ENCODE measurements around the gene RAB31.

The RAB31 gene

DNA sequence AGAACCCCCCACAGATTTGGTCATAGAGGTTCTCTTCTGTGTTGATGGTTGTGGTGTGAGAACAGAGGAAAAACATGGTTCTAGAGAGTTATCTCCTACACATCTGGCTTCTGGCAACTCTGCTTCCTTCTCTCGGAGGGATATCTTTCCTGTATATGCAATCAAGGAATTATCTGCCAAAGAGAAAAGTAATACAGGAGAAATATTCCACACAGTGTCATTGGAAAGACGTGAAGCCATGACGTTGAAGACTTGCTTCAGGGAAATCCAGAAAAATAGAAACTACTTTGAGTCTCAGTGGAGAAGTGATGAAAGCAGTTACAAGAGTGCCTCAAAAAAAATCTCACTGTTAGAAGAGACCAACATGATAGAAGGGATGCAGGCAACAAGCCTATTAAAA is 78.5 kb downstream of the RAB31 start:
- in situ Hi-C loops (cut with HindIII; ENCODE audit: low pct_unique_long_range_greater_than_20kb, low sequenced_read_pairs) = no loop called here
- no peak for DNase-seq (ENCODE audit: low read depth in 1 of 2, low spot score in 1 of 2)
- TF ChIP-seq JUND (IDR thresholded peaks at IDR 0.05; ENCODE audit: low read depth) = no peak

DNA sequence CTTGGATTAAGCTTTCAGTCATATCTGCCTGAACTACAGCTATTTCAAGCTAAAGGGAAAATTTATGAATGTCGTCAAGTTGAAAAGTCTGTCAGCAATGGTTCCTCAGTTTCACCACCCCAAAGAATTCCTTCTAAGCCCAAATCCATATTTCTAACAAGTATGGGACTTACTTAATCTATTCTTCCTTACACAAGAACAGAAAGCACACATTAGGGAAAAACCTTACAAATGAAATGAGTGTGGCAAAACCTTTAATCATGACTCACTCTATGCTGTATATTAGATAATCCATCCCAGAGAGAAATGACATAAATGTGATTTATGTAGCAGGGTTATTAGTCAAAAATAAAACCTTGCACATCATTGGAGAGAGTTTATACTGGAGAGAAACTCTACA is 78.9 kb downstream of the RAB31 start:
- no peak for TF ChIP-seq JUND (IDR thresholded peaks at IDR 0.05; ENCODE audit: low read depth)
- in situ Hi-C loops (cut with HindIII; ENCODE audit: low pct_unique_long_range_greater_than_20kb, low sequenced_read_pairs) = no loop called here
- DNase-seq (ENCODE audit: low read depth in 1 of 2, low spot score in 1 of 2) = no peak

DNA sequence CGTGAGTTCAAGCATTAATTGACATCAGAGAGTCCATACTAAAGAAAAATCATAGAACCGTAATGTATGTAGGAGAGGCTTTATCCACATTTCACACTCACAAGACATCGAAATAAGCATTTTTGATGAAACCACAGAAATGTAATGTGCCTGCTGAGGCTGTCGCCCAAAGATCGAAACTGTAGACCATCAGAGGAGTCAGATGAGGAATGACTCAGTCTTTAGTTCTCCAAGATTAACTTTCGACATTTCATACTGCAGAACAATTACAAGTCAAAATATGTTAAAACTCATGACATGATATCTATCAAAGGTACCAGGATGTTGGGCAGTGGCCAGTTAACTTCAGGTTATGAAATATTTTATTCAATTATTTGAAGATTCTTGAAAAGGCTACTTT is 79.6 kb downstream of the RAB31 start:
- no peak for TF ChIP-seq JUND (IDR thresholded peaks at IDR 0.05; ENCODE audit: low read depth)
- DNase-seq (ENCODE audit: low read depth in 1 of 2, low spot score in 1 of 2) = no peak
- in situ Hi-C loops (cut with HindIII; ENCODE audit: low pct_unique_long_range_greater_than_20kb, low sequenced_read_pairs) = no loop called here

DNA sequence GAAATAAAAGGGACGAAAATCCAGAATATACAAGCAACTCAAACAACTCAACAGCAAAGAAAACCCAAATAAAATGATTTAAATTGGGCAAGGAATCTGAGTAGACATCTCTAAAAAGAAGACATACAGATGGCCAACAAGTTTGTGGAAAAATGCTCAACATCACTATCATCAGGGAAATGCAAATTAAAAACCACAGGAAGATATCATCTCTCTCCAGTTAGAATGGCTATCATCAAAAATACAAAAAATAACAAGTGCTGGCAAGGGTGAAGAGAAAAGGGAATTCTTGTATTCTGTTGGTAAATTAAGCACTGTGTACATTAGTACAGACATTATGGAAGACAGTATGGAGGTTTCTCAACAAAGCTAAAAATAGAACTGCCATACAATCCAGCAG is 80.0 kb downstream of the RAB31 start:
- DNase-seq (ENCODE audit: low read depth in 1 of 2, low spot score in 1 of 2) = no peak
- in situ Hi-C loops (cut with HindIII; ENCODE audit: low pct_unique_long_range_greater_than_20kb, low sequenced_read_pairs) = no loop called here
- no peak for TF ChIP-seq JUND (IDR thresholded peaks at IDR 0.05; ENCODE audit: low read depth)

DNA sequence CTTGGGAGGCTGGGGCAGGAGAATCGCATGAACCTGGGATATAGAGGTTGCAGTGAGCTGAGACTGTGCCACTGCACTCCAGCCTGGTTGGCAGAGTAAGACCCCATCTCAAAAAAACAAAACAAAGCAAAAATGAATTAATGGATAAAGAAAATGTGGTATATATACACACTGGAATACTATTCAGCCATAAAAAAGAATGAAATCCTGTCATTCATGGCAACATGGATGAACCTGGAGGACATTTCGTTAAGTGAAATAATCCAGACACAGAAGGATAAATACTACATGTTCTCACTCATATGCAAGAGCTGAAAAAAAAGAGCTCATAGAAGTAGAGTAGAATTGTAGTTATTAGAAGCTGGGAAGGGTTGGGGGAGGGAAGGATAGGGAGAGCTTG is 80.8 kb downstream of the RAB31 start:
- DNase-seq (ENCODE audit: low read depth in 1 of 2, low spot score in 1 of 2) = no peak
- no peak for TF ChIP-seq JUND (IDR thresholded peaks at IDR 0.05; ENCODE audit: low read depth)
- in situ Hi-C loops (cut with HindIII; ENCODE audit: low pct_unique_long_range_greater_than_20kb, low sequenced_read_pairs) = no loop called here

DNA sequence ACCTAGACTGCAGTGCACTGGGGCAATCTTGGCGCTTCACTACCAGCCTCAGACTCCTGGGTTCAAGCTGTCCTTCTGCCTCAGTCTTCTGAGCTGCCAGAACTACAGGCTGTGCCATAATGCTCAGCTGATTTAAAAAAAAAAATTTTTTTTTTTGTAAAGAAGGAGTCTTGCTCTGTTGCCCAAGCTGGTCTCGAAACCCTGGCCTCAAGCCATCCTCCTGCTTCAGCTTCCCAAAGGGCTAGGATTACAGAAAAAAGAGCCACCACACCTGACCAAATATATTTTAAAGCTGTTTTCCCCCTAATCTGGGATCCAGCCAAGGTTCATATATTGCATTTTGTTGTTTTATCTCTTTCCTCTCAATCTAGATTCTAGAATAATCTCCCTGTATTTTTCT is 82.2 kb downstream of the RAB31 start:
- in situ Hi-C loops (cut with HindIII; ENCODE audit: low pct_unique_long_range_greater_than_20kb, low sequenced_read_pairs) = no loop called here
- DNase-seq (ENCODE audit: low read depth in 1 of 2, low spot score in 1 of 2) = no peak
- no peak for TF ChIP-seq JUND (IDR thresholded peaks at IDR 0.05; ENCODE audit: low read depth)

DNA sequence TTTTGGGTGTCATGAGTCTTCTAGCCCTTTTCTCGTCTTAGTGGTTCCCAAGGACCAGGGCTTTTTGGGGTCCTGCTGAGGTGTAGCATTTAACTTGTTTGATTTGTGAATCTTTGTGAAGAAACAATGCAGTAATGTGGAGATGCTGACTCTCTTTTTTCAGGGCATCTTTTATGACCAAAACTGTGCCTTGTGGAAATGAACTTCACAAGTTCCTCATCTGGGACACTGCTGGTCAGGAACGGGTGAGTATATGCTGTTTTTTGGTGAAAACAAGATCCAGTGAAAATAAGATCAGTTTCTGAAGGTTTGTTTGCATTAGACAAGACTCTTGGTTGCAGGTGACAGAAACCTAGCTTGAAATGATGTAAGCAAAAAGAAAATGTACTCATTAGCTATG is 83.9 kb downstream of the RAB31 start:
- DNase-seq (ENCODE audit: low read depth in 1 of 2, low spot score in 1 of 2) = no peak
- in situ Hi-C loops (cut with HindIII; ENCODE audit: low pct_unique_long_range_greater_than_20kb, low sequenced_read_pairs) = no loop called here
- no peak for TF ChIP-seq JUND (IDR thresholded peaks at IDR 0.05; ENCODE audit: low read depth)

DNA sequence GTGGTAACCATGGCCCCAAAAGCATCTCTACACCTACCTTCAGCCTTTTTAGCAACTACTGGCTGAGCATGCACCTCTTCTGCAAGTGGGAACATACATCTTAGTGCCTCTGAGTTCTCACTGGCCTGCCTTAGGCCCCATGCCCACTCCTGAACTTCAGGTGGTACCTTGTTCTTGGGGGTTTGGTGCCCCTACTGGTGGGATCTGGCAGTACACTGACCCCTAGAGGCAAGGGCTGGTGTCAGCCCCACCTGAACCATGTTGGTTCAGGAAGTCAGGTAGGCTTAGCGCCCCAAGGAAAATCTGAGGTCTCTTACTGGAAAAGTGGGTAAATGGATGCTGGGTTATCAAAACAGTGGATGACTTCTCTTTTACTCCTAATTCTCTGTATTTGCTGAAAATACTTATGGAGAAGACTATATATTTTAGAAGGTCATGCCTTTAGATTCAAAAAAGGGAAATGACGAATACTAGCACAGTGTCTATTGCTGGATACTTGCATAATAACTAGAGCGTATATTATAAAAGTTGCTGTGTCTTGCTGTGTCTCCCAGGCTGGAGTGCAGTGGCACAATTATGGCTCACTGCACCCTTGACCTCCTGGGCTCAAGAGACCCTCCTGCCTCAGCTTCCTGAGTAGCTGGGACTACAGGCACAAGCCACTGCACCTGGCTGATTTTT is 84.6 kb downstream of the RAB31 start:
- no peak for DNase-seq (ENCODE audit: low read depth in 1 of 2, low spot score in 1 of 2)
- in situ Hi-C loops (cut with HindIII; ENCODE audit: low pct_unique_long_range_greater_than_20kb, low sequenced_read_pairs) = no loop called here
- no peak for TF ChIP-seq JUND (IDR thresholded peaks at IDR 0.05; ENCODE audit: low read depth)

DNA sequence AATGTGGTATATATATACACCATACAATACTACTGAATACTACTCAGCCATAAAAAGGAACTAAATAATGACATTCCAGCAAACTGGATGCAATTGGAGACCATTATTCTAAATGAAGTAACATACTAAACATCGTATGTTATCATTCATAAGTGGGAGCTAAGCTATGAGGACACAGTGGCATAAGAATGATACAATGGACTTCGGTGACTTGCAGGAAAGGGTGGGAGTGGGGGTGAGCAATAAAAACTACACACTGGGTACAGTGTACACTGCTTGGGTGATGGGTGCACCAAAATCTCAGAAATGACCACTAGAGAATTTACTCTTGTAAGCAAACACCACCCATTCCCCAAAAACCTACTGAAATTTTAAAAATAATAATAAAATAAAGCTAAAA is 87.9 kb downstream of the RAB31 start:
- in situ Hi-C loops (cut with HindIII; ENCODE audit: low pct_unique_long_range_greater_than_20kb, low sequenced_read_pairs) = no loop called here
- DNase-seq (ENCODE audit: low read depth in 1 of 2, low spot score in 1 of 2) = no peak
- TF ChIP-seq JUND (IDR thresholded peaks at IDR 0.05; ENCODE audit: low read depth) = no peak

DNA sequence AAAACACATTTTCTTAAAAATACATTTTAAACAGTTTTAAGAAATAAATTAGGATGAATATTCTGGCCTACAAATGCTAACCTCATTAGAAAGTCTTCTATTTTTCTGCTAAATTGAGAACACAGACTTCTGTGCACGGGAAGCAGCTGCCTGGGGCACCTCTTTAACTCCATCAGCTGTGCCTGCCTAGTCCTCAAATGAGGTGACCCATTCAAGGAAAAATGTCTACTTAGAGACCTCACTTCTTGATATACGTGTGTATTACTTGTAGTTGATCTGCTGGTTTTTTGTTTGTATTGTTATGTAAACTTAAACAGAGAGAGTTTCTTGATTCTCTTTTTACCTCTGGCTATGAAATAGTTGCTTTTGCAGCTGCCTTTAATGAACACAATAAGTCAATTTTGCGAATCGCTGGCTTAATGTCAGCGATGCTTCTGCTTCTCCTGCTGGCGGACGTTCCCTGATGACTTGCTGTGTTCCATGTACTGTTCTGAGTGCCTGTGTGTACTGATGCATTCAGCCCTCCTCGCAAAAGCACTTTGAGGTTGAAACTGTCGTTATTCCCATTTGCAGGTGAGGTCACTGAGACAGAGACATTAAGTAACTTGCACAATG is 88.9 kb downstream of the RAB31 start:
- peak in 1 of 2 experiments; percentile 20 for DNase-seq (ENCODE audit: low read depth in 1 of 2, low spot score in 1 of 2)
- no peak for TF ChIP-seq JUND (IDR thresholded peaks at IDR 0.05; ENCODE audit: low read depth)
- in situ Hi-C loops (cut with HindIII; ENCODE audit: low pct_unique_long_range_greater_than_20kb, low sequenced_read_pairs) = no loop called here

DNA sequence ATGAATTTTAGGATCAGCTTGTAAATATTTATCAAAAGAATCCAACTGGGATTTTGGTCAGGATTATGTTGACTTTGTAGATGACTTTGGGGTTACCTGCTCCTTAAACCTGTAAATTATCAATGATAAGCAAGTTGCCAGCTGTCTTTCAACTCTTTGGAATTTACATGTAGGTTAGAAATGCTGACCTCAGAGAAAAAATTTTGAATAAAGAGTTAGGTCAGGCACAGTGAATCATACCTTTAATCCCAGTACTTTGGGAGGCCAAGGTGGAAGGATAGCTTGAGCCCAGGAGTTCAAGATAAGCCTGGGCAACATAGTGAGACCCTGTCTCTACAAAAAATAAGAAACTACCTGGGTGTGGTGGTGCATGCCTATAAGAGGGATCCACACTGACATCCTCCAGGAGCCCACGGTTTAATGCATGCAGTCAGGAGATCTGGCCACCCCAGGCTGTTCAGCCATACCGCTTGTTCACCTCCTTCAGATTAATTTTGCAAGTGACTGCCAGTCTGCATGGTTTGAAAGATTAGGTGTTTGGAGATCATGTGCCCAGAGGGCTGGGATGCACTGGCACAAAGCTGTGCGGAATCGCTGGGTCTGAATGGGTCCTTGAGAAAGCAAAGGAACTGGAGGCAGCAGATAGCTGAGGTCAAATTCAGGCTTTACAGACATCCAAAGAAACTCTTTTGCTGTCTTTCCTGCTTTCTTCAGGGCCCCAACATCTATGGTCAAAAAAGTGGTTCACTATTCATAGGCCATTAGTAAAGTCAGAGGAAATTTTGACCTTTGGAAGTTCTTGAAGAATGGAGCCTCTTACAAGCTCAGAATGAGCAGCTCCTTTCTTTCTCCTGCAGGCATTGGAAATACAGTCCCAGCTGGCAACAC is 94.3 kb downstream of the RAB31 start:
- DNase-seq (ENCODE audit: low read depth in 1 of 2, low spot score in 1 of 2) = no peak
- no peak for TF ChIP-seq JUND (IDR thresholded peaks at IDR 0.05; ENCODE audit: low read depth)
- in situ Hi-C loops (cut with HindIII; ENCODE audit: low pct_unique_long_range_greater_than_20kb, low sequenced_read_pairs) = no loop called here

DNA sequence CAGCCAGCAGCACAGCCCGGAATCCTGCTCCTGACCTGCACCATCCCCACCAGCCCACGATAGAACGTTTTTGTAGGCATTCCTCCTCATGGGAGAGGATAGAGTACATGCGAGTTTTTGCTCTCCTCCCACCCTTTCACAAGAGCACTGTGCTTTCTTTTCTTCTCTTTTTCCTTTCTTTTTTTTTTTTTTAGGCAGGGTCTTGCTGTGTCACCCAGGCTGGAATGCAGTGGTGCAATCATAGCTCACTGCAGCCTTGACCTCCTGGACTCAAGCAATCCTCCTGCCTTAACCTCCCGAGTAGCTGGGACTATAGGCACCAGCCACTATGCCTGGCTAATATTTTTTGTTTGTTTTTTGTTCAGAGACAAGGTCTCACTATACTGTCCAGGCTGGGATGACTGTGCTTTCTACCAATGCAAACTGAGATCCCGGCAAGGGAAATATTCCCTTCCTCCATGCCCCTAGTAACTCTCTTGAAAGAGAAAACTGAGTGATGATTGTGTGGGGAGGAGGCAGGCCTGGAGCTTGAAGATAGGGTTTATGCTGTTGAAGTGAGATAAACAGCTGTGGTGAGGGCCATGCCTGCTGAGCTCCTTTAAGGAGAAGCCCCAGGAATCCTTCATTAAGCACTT is 95.1 kb downstream of the RAB31 start:
- in situ Hi-C loops (cut with HindIII; ENCODE audit: low pct_unique_long_range_greater_than_20kb, low sequenced_read_pairs) = no loop called here
- no peak for TF ChIP-seq JUND (IDR thresholded peaks at IDR 0.05; ENCODE audit: low read depth)
- no peak for DNase-seq (ENCODE audit: low read depth in 1 of 2, low spot score in 1 of 2)
